GM19467 (cell line): ENCODE measurements around the gene B3GALT6.
A peak's percentile ranks its signal among the peaks of the same experiment; 100 is the strongest.

Source experiments
- ATAC-seq: cut with Tn5 transposase; IDR thresholded peaks from one replicate; pipeline ENCODE4 v1.9.1; 2021; ENCODE audit warnings: mild to moderate bottlenecking, moderate library complexity; ENCODE audit not compliant: unreplicated experiment

B3GALT6 gene

DNA sequence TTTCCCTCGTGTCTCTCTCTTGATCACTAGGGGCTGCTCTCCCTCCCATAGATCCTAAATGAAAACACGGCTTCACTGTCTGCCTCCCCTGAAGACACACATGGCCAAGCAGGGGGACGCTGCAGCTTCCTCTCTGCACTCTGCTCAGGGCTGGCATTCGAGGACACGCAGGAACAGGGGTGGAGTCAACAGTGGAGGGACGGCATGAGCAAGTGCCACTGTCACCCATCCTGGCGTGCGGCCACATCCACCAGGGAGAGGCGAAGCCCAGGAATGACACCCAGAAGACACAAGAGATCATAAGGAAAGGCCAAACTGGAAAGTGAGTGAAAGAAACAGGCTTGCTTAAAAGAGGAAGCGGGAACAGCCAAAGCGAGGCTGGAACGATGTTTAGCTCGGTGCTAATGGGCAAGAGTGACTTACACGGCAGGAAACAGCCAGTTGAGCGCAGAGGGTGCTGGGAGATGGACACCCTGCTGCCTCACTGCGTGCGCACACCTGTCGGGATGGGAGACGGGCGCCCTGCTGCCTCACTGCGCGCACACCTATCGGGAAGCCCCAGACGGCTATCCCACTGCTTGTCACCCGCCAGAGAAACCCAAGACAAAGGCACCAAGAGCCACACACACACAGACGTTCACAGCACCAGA is 28.0 kb downstream of the B3GALT6 start:
- ATAC-seq: no peak

DNA sequence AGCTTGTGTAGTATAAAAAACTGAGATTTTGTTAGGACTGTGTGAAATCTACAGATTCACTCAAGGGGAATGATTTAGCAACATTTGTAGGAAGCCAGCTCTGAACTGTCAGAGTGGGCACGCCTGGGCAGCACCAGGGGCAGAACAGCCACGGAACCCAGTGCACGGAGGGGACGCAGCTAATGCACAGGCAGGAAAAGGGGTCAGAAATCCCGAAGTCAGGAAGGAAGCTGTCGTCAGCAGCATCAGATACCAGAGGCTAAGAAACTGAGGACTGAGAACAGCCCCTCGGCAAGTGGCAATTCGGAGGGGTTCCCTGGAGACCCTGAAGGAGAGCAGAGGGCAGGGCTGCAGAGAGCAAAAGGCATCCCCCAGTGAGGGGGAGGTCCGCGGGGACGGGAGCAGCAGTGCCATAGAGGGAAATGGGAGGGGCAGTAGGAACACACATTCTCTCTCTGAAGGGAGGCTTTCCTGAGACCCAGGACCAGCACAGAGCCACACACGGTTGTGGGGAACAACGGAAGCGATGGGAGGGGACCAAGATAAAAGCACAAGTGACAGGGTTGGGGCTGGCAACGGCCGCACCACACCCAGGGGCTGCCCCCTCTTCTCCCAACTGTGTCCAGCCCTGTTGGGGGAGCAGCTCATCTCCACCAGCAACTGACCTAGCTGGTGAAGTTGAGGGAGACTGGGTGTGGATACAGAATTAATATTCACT is 29.0 kb downstream of the B3GALT6 start:
- no peak for ATAC-seq

DNA sequence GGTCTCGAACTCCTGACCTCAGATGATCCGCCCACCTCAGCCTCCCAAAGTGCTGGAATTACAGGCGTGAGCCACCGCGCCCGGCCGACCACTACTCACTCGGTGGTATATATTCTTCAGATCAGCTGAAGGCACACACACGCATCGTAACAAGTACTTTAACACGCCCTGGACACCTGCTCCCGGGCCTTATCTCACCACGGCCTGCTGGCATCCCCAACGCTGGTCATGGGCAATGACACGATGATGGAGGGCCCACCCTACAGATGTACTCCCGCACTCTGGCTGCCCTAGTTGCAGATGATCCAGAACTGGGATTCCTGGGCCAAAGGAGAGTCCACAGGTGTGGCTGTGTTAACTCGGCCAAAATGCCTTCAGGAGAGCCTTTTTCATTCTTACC is 30.0 kb downstream of the B3GALT6 start:
- no peak for ATAC-seq

DNA sequence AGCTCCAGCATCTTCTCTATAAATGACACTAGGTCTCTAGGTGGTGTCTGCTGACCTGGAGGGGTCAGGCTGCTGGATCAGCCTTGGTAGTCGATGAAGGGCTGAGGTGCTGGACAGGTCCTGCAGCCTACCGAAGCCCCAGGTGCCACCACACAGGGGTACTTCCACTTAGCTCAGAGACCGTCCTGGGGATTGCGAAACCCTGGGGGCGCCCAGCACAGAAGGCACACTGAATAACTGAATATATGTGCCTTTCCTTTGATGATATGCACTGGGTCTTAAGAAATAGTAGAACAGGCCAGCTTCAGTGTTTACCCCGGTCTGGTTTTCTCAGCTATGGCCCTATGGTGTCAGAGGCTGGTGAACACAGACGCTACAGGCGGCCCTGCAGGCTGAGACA is 30.7 kb downstream of the B3GALT6 start:
- no peak for ATAC-seq

DNA sequence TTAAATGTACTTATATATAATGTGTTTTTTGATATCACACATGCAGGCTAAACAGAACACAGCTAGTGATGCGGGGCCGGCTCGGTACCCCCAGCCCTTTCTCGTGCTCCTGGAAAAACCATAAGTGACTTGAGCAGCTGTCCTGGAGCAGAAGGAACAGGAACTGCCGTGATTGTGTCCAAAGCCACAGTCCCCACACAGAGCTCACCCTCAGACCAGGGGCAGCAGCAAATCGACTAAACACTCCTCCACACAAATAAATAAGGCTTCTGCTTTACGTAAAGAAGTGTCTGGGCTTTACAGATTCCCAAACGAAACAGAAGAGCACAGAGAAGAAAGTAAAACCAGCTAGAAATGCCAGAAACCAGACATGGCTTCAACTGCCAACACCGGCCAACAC is 32.0 kb downstream of the B3GALT6 start:
- ATAC-seq: no peak

DNA sequence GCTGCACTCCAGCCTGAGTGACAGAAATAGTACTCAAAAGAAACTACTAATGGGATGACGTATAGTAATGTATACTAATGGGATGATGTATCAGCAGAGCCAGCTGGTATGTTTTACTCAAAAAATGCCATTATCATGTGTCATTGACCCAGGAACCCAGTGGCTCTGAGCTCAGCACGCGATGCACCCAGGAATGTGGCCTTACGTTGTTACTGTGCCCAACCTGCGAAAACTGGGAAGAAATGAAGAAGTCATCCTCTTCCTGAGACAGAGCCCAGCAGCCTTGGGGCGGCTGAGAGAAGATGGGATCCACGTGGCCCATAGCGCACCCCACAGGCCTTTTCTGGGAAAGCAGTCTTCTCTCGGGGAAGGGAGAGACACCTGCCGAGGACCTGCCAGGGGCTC is 32.8 kb downstream of the B3GALT6 start:
- ATAC-seq: no peak

DNA sequence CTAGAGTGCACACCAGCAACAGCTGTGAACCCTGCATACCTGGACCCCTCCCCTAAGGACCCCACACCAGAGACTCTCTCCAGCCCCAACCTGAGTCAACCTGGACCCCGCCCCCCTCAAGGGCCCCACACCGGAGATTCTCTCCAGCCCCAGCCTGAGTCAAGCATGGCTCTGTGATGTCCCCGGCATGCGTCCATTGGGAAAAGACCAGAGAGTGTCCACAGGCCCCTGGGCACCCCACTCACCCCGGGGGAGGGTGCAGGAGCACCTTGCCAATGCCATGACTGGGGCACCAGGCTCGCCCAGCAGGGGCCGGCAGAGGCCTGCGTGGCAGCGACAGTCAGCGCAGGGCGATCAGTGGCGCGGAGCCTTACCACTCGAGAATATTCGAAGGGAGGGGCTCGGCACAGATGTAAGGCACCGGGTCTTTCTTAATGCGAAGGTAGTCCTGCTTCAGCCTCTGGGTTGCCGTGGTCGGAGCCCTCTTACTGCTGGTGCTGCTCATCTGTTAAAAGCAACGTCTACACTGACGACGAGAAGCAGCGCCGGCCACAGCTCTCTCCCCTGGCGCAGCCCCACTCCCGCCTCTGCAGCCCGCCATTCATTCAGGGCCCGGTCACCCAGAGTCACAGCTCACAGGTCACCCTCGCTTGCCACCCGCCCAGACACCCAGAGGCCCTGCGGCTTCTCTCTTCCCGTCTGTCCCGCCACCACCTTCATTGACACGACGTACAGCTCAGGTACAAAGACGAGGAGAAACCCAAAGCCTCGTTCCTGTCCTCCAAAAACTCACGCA is 35.6 kb downstream of the B3GALT6 start:
- no peak for ATAC-seq

DNA sequence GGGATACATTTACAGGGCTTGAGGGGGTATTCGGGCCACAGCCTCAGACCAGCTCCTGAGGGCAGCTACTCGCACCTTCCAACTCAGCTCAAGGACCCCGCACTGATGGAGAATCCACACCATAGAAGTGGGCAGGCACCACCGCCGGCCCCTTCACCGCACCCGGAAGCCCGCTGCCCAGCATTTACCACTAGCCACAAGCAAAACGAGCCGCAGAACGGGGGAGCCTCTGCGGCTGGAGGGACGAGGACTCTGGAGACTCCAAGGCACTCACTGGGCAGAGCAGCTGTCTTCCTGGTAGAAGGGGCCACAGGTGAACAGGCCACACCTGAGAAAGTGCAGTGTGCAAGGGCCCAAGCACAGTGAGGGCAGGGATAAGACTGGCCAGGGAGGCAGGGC is 36.2 kb downstream of the B3GALT6 start:
- ATAC-seq: no peak

DNA sequence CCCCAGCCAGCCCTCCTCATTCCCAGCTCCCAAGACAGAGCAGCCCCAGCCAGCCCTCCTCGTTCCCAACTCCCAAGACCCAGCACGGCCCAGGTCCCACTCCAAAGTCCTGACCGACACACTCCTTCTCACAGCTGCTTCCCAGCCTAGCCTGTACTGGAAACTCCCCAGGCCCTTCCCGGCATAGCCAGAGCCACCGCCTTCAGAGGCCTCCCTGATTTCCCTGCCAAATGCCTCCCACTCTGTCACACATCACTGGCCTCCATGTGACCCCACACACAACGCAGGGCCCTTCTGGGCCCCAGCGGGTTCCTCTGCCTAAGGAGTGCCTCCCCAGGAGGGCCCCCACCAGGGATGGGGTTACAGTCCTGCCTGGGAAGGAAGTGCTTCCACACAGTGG is 38.8 kb downstream of the B3GALT6 start:
- no peak for ATAC-seq

DNA sequence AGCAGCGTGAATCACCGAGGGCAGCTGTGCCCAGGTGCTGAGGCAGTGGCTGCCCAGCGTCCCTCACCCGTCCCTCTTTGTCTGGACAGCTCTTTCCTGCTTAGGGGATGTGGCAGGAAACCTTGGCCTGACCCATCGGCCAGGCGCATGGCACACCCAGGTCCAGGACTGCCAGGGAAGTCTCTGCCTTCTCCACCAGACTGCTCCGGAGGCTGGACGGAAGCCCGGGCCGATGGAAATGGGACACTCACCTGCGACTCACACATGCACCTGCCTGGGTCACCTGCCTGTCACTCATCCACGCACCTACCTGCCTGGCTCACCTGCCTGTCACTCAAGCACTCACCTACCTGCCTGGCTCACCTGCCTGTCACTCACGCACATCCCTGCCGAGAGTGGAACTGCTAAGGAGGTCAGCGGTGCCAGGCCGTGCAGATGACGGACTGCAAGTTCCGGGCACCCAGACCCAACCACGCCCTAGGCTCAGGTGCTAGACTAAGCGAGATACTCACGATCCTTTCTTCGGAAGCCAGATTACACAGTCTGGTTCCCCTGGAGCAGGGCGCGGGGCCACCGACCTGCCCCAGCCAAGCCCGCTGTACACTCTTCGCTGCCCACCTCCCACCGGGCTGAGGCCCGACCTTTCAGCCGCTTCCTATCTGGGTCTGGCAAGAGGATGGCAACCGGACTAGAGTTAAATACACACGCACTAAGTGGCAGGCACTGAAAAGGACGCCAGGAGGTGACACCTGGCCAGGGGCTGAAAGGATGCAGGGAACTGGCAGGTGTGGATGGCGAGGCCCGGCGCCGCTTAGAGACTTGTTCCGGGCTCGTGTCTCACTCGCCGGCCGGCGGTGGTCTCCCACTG is 40.5 kb downstream of the B3GALT6 start:
- no peak for ATAC-seq

DNA sequence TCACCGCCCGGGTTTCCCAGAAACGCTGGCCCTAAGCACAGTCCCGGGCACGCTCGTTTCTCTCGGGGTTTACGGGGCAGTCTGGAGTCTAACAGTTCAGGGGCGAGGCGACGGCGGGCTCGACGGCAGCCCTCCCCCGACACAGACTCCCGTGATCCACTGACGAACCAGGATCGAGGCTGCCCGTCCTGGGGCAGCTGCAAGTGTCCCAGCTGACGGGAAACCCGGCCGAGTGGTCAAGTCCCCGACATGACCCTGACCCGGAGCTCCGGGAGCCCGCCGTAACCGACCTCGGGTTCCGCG is 41.1 kb downstream of the B3GALT6 start:
- no peak for ATAC-seq

DNA sequence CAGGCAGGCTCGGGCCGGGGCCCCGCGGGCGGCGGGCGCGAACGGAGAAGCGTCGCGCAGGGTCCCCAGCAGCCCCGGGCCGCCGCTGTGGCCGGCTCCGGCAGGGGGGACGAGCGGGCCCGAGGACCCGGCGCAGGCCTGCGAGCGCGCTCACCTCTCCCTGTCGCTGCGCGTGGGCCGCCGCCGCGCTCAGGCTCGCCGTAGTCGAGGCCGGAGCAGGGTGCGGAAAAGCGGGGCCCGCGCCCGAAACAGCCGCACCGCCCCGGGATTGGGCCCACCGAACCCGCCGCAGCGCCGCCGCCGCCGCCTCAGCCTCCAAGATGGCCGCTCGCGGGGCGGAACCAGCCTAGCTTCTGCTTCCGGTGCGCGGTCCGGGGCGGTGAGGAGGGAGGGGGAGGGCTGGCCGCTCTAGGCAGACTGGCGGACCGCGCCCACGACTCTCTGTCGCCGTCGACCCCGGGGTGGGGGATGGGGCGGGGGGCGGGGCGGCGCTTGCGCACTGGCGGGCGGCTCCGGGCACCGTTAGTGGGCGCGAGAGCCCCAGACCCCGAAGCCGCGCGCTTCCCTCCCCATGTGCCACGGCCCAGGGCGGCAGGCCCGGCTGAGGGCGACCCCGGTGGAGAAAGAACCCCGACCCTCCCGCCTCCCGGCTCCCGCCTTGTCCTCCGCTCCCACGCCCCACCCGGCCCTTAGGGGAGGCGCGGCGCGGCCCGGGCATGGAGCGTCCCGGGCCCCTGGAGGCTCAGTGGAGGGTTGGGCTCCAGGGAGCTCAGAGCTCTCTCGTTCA is 41.7 kb downstream of the B3GALT6 start, which contains the start of gene UBE2J2:
UBE2J2 (minus strand) TSS at position 343 of the 787 bp plus-strand sequence. CDS start 5,862 bp downstream, outside the sequence.
- ATAC-seq: peak; percentile 76

DNA sequence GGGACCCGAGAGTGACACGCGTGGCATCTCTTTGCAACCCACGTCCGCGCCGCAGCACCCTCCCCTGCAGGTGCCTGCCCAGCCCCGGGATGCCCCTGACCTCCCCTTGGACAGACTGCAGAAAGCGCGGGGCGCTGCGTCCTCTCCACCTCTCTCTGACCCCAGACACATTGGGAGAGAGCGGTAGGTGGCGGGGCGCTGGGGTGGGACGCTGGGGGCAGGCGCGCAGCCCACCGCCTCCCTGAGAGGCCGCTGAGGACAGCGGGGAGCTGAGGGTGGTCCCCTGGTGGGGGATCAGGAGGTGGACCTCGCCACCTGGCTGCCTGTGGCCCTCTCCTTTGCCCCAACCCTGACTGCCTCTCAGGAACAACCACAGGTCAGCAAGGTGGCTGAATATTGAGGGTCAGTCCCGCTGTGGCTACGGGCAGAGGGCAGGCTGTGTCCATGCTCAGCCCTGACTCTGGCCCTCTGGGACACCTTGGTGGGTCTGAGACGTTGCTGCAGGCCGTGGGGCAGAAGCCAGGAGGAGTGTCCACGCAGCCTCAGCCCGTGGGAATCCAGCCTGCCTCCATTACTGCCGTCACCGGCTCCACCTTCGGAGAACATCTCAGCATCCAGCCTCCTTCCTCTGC is 42.4 kb downstream of the B3GALT6 start:
- ATAC-seq: peak; percentile 8

DNA sequence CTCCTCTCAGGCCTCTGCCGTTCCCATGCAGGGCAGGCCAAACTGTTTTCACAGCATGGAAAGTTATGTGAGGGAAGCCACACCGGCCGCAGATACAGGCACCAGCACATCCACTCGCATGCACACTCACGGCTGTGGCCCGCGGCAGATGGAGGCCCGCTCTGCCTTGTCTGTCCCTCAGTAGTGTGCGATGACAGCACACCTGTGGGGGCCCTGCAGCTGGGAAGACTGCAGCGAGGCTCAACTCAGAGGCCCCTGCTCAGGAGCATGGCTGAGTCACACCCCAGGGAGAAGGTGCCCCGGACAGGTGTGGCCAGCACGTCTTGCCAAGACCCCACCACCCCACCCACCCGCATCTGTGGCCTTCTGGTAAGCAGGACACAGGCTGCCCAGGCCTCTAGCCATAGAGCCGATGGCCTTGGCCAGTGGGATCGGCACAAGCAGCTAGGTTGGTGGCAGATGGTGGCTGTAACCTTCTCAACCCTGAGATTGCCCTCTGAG is 42.9 kb downstream of the B3GALT6 start:
- no peak for ATAC-seq

DNA sequence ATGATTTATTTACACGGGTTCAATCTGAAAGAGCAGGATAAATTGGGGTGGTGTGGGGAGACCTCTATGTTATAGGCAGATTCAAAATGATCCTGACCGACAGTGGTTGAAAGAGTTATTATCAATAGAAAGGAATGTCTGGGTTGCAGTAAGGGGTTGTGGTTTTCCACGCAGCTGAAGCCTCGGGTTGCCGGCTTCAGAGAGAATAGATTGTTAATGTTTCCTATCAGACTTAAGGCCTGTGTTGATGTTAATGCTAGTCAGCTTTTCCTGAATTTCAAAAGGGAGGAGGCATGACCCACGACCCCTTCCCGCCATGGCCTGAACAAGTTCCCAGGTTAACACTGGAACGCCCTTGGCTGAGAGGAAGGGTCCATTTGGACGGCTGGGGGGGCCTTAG is 43.8 kb downstream of the B3GALT6 start:
- no peak for ATAC-seq

DNA sequence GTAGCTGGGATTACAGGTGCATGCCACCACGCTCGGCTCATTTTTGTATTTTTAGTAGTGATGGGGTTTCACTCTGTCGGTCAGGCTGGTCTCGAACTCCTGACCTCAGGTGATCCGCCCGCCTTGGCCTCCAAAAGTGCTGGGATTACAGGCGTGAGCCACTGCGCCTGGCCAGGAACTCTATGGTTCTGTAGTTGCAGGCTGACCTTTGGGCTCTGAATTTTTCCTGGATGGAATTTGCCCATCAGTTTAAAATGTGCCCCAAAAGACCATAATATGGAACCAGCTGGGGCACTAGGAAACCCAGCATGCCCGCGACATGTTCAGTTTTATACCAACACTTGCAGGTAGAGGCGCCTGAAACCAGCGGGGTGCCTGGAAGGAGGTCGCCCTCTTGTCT is 46.6 kb downstream of the B3GALT6 start:
- no peak for ATAC-seq

DNA sequence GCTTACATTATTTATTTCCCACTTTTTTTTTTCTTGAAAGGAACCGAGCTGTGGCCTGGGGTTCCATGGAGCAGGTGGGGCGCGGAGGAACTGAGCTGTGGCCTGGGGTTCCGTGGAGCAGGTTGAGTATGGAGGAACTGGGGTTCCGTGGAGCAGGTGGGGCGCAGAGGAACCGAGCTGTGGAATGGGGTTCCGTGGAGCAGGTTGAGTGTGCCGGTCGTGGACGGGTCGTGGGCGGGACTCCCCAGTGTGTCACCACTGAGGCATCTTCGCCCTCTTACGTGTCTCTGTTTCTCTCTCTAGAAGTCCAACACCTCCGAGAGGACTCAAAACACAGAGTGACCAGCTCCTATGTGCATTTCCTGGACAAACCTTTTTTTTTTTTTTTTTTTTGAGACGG is 47.0 kb downstream of the B3GALT6 start:
- no peak for ATAC-seq

DNA sequence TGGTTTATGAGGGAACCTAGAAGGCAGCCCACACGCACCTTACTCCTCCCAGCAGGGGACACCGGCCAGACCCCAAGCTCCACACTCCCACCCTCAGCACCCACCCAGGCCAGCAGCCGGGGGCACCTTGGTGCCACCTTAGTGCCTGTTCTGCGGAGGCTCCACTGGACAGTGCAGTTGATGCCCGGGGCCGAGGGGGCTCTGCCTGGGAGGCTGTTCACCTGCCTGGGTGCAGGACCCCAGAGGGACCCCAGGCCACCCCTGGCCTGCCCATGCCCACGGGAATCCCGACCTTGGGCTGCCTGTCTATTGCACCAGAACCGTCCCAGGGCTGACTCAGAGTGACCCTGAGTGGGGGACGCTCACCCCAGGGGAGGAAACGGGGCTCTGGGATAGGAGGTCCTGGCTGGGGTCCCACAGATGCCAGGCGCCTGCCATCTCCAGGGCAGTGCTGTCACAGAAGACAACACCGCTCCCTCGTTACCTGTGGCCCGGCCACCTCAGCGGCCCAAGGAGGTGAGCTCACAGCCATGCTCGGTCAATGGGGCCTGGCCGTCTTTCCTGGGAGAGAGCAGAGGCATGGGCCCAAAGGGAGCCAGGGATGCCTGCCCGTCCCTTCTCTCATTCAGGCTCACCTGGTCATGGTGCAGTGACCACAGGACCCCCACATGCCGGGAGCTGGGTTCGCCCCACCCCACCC is 48.9 kb downstream of the B3GALT6 start:
- ATAC-seq: no peak
